Stimulated activated CD8-positive, alpha-beta memory T cell treated with anti-CD3 and anti-CD28 coated beads, Interleukin-7, amount 100 ng/mL, for 24 hours (primary cell): ENCODE measurements around the gene PLA2G4D.

Experiments used
- DNase-seq: peaks from one replicate; pipeline ENCODE4 v3.0.0-alpha.2; 2020; ENCODE audit warnings: low read depth

The PLA2G4D gene

DNA sequence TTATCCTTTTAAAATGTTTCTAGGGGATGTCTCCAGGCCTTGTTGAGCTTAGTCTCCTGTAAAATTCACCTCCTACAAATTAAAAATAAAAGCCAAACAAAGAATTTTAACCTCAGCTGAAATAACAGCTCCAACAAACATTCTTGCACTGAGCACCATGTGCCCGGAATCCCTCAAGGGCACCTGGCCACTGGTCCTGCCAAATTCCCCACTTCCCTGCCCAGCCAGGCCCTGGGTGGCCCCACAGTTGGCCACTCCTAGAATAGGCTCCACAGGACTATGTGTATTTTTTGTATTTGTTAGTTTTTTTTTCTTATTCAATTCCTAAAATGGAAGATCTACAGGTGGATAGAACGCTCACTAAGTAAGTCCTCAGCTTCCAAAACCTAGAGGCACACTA is 40.4 kb downstream of the PLA2G4D start:
- DNase-seq = no peak

DNA sequence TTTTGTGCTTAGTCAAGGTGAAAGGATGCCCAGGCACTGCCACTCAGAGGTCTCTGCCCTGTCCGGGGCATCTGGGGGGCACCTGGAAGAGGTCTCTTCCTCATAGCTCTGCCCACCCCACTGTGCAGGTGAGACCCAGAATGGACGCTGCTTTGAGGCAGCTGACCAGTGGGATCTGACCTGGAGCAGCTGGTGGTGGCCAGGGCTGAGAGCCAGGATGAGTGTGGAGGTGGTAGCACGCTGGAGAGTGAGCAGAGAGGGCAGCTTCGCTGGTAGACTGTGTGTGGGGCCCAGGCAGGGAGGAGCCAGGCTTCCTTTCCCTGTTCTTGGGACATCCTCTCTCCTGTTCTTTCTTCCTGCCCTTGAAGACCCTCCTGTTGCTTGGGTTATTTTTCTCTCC is 41.4 kb downstream of the PLA2G4D start:
- DNase-seq = no peak

DNA sequence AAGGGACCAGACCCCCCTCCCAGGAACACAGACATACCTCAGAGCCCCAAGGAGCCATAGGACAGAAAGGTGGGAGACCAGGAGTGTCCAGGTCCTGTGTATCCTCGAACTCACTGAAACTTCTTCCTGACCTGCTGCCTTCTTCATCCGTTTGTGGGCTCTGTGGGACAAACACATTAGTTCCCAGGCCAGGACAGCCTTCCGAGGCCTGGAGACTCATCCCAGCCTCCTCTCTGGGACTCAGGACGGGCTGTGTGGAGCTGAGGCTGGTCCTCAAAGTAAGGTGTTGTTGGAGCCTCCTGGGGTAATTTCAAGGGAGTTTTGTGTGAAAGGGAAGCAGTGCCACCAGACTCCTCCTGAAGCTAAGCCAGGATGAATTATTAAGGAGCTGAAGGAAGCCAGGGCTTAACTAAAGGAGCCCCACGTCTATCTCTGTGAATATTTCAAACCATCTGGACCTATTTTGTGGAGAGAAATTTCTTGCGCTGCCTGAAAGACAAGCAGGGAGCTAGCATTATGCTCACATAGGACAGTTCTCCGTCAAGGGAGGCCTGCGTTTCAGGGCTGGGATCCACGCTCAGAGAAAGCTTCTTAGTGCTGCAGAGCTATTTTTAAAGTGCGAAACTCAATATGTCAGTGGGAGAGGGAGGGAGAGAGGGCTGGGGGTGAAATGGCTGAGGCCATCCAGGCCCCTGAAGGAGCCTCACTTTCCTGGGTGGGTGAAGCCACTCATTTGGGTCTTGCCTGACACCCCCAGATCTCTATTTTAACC is 43.7 kb downstream of the PLA2G4D start:
- no peak for DNase-seq

DNA sequence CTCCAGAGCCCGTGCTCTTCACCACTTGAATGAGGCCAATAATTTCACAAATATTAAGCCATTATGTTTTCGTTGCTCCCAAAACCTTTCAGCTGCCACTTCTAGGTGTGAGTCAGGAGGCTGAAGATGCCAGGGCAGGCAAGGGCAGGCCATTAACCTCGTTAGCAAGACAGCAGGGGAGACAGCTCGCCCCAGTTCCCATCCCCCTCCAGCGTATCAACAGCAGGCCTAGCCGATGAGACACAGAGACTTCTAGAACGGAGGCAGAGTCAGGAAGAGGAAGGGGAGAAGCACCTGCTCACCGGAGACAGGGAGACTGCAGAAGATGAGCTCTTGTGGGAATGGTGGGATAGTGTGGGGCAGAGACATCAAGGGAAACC is 45.6 kb downstream of the PLA2G4D start:
- no peak for DNase-seq

DNA sequence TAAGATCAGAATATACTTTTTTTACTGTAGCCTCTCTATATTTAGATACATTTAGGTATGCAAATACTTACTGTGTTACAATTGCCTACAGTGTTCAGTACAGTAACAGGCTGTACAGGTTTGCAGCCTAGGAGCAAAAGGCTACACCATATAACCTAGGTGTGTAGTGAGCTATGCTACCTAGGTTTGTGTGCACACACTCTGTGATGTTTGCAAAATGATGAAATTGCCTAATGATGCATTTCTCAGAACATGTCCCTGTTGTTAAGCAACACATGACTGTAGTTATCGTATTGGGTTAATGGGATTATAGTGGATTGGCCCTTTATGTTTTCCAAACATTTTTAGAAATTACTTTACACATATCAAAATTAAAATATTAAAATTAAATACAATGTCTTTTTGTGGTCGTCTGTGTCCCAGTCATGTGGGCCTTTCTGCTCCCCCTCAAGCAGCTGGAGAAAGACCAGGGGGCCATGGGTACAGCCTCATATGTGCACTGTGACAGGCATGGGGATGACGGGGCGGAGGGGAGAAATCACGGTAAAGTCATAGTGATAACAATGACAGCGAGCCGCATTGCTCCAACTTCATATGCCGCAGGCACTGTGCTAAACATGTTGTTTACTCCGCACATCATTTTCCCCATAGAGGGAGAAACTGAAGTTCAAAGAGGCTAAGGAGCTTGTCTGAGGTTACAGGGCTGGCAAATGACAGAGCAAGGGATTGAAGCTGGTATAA is 46.1 kb downstream of the PLA2G4D start:
- no peak for DNase-seq

DNA sequence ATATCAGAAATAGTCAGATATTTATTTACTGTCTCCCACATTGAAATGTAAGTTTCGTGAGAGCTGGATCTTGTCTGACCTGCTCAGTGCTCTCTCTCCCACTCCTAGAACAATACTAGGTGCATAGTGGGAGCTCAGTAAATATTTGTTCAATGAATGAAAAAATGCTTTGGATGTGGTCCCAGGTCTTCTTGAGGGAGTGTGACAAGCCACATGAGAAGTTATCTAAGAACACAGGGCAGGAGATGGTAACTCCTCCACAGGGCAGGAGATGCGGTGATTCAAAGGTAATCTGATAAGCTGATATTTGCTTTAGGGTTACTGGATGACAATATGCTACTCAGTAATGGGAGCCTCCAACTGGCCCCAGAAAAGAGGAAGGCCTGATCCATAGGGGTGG is 47.8 kb downstream of the PLA2G4D start:
- DNase-seq = no peak

DNA sequence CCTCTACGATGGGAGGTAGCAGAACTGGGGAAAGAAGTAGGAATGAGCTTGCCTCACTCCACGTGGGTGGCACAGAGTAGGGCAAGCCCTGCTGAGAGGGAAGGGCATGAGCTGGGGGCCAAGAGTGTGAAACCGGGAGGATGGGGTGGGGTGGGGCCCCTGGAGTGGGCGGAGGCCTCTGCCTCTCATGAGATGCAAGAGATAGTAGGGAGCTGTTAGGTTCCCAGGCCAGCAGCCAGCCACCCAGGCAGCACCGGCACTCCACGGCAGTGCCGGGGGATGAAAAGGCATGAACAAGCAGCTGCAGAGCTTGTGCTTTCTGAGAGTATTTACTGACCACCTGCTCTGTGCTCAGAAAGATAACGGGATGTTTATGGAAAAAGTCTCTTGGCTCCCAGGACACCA is 49.1 kb downstream of the PLA2G4D start:
- DNase-seq = no peak

DNA sequence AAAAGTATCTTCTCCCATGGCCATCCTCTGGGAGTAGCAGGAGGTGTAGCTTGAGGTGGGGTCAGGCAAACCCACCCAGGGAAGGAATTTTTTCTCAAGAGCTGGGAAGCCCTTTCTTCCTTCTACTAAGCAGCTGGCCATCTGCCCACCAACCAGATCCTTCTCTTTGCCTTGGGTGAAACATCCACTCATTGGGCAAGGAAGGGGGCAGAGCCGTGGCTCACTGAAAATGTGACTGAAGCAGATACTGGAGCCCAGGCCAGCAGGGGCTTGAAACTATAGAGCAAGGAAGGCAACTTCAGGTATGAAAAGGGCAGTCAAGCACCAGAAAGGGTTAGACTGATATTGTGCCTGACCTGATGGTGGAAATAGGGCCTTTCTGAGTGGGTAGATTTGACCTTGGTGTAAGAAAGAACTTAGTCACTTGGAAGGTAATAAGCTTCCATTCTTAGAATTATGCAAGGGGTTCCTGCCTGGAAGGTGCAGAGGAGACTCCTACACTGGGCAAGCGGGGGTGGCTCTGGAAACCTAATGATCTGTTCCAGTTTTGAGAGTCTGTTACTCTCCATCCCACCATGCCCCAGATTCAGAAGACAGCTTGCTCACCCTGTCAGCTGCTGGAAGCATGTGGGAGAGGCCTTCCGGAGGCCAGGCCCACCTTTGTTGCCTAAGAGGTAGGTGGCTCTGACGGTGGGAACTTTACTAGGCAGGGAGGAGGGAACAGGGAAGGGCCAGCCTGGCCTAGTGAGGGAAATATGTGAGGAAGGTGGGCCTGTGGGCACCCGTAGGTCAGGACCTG is 51.6 kb downstream of the PLA2G4D start:
- no peak for DNase-seq

DNA sequence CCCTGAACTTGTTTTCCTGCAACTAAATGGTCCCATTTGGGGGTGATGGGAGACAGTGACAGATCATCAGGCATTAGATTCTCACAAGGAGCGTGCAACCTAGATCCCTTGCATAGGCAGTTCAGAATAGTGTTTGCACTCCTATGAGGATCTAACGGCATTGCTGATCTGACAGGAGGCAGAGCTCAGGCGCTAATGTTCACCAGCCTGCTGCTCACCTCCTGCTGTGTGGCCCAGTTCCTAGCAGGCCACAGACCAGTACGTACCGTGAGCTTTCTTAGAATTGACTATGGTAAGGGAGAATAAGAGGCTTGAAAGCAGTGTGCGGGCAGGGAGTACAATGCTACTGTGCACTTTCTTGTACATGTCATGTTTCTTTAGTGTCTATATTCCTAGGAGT is 56.0 kb downstream of the PLA2G4D start:
- DNase-seq = no peak

DNA sequence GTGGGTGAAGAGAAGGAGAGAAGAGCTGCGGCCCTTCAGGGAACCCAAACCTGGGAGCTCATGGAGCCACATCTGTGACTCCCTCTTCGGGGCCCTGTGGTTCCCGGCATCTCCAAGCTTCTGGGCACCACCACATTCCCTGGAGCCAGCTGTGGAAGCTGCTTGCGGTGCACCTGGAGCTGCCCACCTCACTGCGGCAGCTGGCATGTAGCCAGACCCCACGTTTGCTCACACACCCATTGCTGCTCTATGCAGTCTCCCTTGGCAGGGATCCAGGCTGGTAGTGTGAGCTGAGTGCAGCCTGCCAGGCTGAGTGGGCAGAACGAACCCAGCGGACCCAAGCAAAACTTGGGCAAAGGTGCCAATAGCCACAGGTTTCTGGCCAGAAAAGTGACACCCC is 56.7 kb downstream of the PLA2G4D start:
- no peak for DNase-seq

DNA sequence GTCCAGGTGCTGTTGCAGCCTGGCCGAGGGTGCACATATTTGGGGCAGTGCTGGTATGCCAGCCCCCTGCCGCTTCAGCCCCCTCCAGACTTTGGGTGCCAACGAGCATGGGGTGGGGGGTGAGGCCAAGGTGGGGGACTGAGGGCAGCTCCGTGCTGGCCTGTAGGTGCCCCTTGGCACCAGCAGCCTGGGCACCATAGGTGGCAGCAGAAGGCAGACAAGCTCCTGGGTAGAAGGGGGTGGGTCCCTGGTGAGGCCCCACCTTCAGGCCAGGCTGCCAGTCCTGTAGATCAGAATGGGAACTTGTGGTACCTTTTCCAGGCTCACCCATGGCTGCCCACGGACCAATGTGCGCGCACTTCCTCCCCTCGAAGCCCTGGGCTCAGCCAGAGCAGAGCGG is 57.4 kb downstream of the PLA2G4D start:
- DNase-seq = no peak

DNA sequence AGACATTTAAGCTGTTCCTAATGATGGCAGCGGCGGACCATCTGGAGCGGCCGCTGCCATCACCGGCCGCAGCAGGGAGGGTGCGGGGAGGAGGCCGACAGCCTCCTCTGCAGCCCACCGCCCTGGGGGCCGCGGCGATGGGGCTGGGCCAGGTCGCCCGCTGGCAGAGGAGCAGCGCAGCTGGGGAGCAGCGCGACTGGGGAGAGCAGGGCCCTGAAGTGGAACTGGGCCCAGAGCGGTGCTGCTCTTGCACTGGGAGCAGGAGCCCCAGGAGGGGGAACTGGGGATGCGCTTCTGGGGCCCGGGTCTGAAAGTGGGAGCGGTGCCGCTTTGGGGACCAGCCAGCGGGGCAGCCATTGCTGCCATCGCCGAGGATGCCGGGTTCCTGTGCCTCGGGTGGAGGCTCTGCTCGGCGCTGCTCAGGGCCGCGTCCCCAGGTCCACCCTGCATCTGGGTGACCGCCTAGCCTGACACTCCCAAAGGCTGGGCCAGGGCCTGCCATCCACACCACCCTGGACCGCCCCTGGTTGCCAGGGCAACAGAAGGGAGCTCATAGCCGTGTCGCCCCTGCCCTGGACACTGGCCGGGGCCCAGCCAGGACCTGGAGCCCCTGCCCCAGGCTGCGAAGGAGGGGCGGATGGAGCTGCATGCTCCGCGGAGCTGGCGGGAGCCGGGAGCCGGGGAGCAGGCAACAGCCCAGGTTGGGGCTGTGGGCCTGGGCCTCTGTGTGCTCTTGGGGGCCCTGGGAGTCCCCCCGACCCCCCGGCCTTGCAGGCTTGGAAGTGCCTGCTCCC is 58.1 kb downstream of the PLA2G4D start:
- DNase-seq = no peak

DNA sequence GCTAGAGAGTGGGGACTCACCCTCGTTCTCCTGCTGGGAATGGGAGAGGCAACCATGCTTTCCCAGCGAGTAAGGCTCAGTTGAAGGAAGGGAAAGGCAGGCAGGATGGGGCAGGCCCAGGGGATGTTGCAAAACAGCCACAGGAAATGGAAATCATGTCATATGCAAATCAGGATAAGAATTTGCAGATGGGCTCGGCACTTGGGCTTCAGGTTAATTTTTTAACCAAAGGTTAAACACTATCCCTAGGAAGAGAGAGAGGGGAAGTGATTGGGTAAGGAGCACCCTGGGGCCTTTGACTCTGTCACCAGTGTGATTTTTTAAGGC is 59.0 kb downstream of the PLA2G4D start:
- DNase-seq = no peak

DNA sequence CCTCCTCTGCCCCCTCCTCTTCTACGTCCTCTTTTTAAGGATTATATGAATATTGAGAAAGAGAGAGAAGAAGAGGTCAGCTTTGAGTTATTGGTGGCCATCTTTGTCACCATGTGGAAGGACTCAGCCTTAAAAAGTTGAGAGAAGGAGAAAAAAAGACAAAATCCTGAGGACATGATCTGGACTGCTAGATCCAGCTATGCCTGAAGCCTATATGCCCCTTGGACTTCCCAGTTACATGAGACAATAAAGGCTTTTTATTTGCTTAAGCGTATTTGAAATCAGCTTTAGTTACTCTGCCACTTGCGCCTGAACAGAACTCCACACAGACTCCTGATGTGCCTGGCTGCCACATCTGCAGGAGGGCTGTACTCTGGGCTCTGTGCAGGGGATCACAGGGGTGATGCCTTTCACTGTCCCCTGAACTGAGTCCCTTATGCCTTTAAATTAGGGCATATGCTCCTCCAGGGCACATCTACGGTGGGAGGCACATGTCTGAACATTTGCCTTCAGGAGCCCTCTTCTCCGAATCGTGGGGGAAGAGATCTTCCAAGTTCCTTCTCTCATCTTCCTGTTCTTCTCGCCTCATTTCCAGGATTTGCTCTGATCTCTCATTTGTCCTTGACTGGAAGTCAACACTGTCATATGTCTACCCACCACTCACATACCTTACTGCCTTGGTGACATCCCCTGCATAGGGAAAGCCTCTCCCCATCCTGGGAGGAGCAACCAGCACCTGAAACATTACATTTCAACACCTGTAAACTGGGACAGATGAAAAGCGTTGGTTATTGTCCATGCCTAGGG is 59.5 kb downstream of the PLA2G4D start:
- no peak for DNase-seq

DNA sequence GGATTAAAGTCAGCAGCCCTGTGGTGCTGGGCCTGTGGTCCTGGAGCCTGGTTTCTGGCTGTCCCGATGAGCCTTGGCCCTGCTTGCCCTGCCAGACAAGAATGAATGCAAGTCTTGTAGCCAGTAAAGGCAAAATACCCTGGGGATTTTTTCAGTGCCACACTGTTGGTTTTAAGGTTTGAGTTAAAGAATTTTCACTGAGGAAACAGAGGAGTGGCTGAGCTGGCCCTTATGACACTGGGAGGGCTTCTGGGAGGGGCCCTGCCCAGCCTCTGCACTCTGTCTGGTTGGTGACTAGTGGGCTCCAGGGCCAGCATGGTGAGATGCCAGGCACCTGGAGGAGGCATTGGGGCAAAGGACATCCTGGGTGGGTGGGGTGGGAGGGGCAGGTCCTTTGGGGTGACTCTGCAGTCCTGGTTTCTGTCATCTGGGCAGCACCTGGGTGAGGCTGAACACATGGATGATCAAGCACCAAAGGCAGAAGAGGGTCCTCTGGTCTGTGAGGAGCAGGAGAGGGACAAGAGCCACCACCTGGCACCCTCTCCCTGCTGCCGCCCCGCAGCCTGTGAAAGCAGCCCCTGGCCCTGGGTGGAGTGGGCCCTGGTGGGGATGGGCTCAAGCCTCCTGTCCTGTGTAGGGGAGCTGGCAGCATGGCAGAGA is 61.0 kb downstream of the PLA2G4D start:
- DNase-seq = no peak

DNA sequence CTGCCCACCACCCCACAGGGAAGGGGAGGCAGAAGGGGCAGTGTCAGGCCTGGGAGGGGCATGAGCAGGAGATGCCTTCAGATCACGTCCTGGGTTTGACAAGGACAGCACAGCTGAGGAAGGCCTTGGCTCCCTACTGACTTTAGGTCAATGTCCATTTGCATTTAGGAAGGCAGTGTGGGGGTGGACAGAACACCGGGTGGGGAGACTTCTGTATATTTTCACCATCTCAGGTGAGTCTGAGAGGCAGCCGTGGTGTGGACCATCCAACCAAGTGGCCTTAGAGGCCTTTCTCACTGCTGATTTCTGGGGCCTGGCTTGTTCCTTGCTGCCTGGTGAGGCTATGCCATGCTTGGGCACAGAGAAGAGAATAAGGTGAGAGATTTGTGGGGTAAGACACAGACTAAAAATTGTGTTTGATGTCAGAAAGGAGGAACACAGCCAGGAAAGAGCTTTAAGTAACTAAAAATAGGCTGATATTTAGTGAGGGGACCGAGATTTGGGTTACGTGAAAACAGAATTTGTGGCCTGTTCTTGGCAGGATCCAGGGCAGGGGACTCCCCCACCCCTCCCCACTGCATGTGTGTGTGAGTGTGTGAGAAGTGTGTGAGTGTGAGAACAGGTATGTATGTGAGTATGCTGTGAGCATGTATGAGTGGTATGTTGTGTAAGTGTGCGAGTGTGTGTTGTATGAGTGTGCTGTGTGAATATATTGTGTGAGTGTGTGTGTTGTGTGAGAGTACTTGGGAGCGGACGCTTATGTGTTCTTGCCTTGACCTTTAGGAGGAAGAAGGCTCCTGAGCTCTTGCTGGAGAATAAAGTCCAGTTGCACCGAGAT is 61.8 kb downstream of the PLA2G4D start:
- no peak for DNase-seq

DNA sequence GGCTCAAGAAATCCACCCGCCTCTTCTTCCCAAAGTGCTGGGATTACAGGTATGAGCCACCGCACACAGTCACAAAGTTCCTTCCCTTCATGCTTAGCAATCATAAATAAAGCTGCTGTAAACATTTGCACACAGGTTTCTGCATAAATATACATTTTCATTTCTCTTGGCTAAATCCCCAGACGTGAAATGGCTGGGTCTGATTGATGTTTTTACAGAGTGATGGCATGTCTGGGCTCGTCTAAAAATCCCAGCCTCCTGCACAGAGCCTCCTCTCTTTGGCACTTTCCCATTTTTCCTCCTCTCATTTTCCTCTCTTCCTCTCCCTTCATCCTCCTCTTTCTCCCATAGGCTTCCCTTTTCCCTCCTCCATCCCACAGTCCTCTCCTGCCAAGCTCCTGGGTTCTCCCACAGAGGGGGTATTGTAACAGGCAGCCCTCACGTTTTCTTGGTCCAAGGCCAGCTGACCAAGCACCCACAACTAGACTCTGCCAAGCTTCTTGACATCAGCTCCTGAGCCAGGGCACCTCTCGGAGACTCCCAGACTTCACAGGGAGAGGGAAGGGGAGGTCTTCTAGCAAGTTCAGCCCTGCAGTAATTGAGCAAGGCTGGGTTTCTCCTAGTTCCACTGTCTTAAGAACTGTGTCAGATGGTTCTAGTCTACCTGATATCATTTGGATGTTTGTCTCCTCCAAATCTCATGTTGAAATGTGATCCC is 63.0 kb downstream of the PLA2G4D start:
- DNase-seq = no peak

DNA sequence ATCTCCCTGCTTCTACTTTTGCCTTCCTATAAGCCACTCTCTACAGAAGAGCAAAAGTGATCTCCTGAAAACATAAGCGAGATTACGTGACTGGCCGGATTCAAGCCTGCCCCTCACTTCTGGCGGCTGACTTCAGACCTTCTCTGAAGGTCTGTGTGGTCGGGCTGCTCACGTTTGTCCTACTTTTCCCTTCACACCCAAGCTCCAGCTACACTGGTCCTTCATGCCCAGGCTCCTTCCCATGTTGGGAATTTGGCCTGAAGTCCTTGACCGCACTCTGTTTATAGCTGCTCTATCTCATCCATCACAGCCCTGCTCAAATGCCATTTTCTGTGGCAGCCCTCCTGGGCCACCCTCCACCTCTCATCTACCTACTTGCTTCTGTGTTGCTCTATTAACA is 66.8 kb downstream of the PLA2G4D start:
- DNase-seq = no peak

DNA sequence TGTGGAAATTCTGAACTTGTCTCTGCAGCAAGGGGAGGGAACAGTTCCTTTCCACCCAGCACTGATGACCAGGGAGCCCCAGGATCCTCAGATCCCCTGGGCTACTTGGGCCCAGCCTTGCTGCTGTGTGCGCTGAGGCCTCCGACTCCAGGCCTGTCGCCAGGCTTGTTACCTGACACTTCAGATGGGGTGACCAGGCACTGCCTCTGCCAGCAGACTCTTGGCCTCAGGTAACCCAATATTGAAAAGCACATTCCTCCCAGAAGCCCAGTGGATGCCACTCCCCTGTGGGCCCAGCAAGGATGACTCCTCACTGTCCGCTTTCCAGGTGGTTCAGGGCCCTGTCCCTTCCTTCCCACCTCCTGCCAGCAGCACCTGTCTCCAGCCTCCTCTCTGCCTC is 70.1 kb downstream of the PLA2G4D start:
- no peak for DNase-seq
